ENCODE results near the gene IFT172.

GRCh38 chr2:27496357-27497287 is 7.1 kb upstream of the IFT172 start, which contains the start of gene GCKR:
- TF ChIP-seq, protein P1, sequence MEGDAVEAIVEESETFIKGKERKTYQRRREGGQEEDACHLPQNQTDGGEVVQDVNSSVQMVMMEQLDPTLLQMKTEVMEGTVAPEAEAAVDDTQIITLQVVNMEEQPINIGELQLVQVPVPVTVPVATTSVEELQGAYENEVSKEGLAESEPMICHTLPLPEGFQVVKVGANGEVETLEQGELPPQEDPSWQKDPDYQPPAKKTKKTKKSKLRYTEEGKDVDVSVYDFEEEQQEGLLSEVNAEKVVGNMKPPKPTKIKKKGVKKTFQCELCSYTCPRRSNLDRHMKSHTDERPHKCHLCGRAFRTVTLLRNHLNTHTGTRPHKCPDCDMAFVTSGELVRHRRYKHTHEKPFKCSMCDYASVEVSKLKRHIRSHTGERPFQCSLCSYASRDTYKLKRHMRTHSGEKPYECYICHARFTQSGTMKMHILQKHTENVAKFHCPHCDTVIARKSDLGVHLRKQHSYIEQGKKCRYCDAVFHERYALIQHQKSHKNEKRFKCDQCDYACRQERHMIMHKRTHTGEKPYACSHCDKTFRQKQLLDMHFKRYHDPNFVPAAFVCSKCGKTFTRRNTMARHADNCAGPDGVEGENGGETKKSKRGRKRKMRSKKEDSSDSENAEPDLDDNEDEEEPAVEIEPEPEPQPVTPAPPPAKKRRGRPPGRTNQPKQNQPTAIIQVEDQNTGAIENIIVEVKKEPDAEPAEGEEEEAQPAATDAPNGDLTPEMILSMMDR (IDR thresholded peaks at IDR 0.05), result no peak
- TF ChIP-seq POLR2A (IDR thresholded peaks at IDR 0.05), result no peak
